GM11168 (cell line): ENCODE results near the gene CHPF2.

Experiments
- in situ Hi-C: fragments of 300-500 bp; cut with MboI; formaldehyde crosslinking; loops from one replicate; pipeline ENCODE4 v1.12.0; 2022; ENCODE audit warnings: low sequenced_read_pairs; ENCODE audit not compliant: unreplicated experiment

CHPF2 gene

DNA sequence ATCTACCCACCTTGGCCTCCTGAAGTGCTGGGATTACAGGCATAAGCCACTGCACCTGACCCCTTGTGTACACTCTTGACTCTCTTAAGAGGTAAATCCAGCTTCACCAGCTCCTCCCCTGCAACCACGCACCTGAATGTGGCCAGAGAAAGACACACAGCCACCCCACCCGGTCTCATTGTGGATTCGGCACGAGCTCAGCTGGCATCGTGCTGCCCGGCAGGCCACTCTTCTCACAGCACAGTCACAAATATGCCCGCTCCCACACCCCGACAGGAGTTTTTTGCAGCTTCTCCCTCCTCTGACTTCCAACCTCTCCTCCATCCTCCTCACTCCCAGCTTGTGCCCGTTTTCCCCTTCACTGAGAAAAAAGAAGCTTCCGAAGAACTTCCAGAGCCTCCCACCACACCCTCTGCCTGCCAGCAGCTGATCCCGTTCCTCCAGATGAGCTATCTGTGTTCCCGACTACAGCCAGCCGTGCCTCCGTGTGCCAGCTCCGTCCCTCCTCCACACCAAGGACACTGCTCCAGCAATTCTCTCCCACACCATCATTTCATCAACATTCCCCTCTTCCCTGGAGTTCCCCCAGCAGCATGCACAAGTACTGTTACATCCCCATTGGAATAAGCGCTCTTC is 24.2 kb downstream of the CHPF2 start:
- in situ Hi-C loops: no loop called here

DNA sequence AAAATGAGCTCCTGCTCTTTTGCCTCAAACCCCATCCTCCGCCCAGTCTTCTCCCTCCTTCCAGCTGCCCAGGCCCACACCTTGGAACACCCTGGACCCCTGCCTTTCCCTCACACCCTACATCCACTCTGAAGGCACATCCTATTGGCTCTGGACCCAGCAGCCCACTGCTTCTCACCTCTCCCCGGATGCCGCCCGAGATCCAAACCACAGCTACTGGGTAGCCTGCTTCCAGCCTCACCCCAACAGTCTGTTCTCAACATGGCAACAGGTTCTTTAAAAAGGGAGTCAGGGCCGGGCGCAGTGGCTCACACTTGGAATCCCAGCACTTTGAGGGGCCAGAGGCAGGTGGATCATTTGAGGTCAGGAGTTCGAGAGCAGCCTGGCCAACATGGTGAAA is 25.7 kb downstream of the CHPF2 start:
- in situ Hi-C loops: no loop called here

- in situ Hi-C loops: no loop called here
These were observed 28.2 kb downstream of the CHPF2 start for GRCh38 chr7:151260471-151260870.

GRCh38 chr7:151260883-151261282 is 28.6 kb downstream of the CHPF2 start:
- in situ Hi-C loops: no loop called here

GRCh38 chr7:151261529-151261928 is 29.2 kb downstream of the CHPF2 start:
- in situ Hi-C loops: no loop called here

DNA sequence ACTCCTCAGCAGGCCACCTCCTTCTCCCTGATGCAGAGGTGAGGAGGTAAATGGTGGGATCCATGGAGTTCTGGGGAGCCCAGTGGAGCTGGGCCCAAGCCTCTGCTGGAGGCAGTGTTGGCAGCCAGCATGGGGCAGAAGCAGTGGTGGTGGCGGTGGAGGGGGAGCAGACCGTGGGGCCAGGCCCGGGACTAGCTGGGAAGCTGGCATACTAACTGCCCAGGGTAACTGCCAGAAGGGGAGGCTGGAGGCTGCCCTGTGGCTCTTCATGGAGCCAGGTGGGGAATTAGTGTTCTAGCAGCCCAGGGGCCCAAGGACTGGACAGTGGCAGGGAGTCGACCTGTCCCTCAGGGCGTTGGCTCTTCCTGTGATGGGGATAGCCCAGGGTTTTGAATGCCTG is 32.3 kb downstream of the CHPF2 start:
- in situ Hi-C loops: no loop called here

DNA sequence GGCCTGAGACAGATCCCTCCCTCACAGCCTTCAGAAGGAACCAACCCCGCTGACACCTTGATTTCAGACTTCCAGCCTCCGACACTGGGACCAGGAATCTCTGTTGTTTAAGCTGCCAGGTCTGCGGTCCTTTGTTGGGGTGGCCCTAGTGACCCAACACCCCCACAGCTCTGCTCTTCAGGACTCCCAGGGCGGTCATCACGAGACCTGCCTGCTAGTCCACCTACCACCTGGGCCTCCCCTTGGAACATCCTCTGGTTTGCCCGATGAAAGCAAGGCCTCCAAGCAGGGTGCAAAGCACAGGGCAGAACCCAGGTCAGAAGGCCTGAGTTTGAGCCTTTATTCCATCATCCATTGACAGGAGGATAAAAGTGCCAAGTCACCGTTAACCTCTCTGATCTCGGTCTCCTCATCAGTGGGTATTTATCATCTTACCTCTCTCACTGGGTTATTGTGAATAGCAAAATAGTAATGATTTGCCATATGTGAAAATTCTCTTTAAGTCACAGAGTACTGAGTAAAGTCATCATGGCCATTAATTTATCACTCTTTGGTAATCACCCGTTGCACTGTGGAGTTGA is 33.2 kb downstream of the CHPF2 start:
- in situ Hi-C loops: no loop called here

DNA sequence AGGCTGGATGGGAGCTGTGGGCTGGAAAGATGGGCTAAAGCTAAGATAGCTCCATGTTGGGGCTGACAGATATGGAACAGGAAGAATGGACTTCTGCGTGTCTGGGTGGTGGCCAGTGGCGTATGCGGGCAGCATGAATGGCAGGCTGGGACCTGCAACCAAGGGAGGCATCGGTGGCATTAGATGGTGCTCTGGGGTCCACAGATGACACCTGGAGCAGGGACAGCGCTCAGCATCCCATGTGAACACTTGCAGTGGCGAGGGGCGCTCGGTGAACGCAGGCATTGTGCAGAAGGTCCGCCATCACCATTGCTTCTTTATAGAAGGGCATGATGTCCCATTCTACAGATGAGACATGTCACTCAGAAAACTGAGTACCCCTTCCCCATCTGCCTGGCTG is 37.2 kb downstream of the CHPF2 start:
- in situ Hi-C loops: no loop called here

DNA sequence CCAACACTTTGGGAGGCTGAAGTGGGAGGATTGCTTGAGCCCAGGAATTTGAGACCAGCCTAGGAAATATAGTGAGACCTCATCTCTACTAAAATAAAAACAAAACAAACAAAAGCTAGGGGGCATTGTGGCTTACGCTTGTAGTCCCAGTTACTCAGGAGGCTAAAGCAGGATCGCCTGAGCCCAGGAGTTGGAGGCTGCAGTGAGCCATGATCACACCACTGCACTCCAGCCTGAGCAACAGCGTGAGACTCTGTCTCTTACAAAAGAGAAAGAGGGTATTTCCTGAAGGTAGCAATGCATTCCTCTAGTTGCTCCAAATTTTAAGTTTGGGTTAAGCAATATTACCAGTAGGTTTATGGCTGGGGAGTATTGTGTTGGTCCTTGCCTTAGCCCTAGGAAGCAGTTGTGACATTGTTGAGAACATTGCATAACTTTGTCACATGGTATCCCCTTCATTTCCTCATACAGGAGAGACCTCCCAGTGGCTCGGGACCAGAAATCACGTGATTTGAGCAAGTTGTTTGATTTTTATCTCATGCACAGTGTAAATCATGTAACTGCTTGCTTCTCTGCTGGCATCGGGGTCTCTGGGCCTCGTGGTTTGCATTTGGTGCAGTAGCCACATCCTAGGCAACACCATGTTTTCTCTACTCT is 39.5 kb downstream of the CHPF2 start:
- in situ Hi-C loops: no loop called here

DNA sequence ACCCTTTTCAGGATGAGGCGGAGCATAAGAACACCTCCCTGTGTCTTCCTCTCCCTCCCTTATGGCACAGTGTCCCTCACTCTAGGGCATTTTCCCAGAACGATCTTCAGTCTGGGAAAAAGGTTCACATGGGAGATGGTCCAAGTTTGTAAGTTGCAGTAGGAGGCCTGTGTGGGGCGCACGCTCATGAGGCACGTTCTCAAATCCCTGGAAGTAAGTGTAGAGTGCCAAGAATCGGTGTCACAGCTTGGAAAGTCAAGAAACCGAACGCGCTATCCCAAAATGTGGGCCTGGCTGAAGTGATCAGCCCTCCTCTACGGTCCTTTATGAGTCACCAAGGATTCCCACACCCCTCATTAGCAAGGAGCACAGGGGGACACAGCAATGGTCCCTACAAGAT is 40.1 kb downstream of the CHPF2 start:
- in situ Hi-C loops: no loop called here

GRCh38 chr7:151272877-151273276 is 40.6 kb downstream of the CHPF2 start:
- in situ Hi-C loops: no loop called here

DNA sequence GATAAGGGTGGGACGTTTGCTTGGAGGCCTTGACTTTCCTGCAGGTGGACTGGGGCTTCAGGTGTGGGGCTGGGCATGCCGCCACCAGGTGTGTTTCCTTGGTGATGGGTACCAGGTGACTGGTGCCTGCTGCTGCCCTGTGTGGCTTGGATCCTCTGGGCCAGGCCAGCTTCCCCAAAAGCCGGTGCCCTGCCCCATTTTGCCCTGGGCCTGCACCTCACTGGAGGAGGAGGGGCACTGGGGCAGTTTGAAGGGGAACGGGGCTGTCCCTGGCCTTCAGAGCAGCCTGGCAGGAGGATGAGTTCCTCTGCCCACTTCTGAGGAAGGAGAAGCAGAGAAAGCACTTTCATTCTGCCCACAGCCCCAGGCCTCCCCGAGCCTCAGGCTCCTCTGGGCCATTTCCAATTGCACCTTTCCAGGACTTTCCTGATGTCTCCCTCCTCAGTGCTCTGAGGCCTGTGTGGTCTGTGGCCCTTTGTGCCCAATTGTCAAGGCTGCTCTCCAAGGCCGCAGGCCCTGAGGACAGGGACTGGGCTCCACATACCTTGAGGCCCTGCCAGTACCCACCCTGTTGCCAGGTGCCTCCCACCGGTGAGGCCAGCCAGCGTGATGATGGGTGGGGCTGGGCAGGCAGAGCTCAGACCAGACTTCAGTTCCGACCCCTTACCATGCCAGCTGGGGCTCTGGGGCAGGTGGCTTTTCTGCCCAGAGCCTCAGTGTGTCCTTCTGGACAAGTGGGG is 41.5 kb downstream of the CHPF2 start:
- in situ Hi-C loops: no loop called here

- in situ Hi-C loops: no loop called here
These were observed 42.1 kb downstream of the CHPF2 start for GRCh38 chr7:151274396-151274795.

DNA sequence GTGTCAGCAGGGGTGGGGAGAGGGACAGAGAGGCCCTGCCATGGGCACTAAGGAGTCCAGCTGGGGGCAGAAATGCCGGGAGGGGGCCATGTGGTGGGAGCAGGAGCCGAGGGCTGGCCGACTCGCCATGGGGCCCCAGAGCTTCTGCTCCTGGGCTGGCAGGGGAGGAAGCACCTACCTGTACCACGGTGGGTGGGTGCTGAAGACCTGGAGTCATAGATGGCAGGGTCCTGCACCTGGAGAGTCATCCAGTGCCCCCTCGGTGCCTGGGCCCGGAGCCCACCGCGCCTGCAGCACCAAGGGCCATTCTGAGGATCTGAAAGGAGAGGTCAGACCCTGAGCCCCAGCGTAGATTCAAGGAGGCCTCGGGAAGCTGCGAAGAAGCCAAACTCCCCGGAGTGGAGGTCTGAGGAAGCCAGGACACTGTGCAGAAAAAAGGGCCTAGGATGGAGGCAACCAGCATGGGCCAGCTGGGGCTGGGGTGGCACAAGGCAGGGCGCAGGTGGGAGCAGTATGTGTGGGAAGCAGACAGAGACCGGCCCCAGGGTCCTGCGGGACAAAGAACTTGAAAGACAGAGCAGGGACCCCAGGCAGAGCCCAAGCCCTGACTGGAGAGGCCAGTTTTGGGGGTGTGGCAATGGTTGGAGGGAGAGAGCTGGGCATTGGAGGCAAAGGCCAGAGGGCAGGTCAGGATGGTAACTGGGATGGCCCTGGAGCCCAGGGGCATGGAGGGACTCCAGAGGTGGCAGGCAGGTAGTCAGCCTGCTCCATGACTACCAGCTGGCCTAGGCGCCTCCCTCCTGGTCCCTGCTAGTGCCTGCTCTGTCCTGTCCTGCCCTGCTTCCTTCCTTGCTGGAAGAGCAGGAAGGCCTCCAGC is 42.9 kb downstream of the CHPF2 start:
- in situ Hi-C loops: no loop called here

DNA sequence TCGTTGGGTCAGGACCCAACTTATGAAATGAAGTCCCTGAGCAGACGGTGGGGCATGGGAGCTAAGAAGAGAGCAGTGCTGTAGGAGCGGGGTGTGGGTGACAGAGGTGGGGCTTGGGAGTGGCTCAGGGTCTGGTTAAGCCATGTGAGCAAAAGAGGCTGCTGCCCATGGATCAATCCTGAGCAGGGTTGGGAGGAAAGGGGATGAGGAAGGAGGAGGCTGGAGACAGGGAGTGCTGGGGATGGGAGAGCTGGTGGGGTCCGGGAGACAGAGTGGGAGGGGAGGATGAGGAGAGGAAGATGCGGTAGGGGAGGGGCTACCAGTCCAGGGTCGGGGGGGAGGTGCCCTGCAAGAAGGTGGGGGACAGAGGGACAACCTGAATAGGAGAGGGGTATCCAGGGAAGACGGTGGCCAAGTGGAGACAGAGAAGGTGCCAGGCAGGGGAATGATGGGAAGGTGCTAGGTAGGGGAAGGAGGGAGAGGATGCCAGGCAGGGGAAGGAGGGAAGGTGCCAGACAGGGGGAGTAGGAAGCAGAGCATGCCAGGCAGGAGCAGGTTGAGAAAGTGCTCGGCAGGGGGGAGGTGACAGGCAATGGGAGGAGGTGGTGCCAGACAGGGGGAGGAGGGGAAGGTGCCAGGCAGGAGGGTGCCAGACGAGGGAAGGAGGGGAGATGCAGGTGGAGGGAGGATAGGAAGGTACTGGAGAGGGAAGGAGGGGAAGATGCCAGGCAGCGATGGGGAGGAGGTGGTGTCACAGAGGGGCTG is 43.7 kb downstream of the CHPF2 start:
- in situ Hi-C loops: no loop called here

DNA sequence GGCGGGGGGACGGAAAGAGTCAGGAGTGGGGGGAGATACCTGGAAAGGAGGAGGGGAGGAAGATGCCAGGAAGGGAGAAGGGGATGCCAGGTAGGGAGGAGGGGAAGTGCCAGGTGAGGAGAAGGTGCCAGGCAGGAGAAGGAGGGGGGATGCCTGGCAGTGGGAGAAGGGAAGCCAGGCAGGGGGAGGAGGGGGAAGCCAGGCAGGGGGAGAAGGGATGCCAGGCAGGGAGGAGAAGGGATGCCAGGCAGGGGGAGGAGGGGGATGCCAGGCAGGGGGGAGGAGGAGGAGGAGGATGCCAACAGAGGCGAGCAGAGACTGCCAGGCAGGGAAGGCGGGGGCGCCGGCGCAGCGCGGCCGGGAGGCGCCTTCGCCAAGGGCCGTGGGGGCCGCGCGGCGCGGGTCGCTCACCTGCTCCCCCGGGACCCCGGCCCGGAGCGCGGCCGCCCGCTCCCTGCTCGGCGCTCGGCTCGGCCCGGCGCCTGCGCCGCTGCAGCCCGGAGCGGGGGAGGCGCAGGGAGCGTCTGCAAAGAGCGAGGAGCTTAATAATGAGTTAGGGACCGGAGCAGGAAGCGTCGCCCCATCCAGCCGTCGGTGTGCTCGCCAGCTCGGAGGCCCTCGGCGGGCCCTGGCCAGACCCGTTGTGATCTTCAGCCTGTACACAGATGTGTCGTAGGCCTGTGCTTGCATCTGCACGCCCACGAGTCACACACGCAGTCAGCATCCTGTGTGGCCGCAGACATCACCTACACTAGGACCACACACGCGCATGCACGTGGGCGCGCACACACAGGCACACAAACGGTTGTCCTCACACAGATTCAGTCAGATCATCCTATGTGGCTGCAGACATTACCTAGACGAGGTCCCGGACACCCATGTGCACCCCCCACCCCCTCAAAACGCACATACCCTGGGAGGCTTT is 44.6 kb downstream of the CHPF2 start:
- in situ Hi-C loops: no loop called here

GRCh38 chr7:151277631-151278030 is 45.3 kb downstream of the CHPF2 start:
- in situ Hi-C loops: no loop called here

GRCh38 chr7:151278949-151279348 is 46.7 kb downstream of the CHPF2 start:
- in situ Hi-C loops: no loop called here

- in situ Hi-C loops: no loop called here
These were observed 47.6 kb downstream of the CHPF2 start for GRCh38 chr7:151279868-151280267.
